B cell (primary cell): ENCODE measurements around the gene TEDC2.

Experiments used
- EZH2 ChIP-seq: IDR thresholded peaks from 2 replicates; pipeline ENCODE4 v1.6.1; 2012; ENCODE audit warnings: borderline replicate concordance, low read depth, mild to moderate bottlenecking, moderate library complexity, low read length; ENCODE audit not compliant: insufficient read depth, poor library complexity, severe bottlenecking
- TF ChIP-seq, protein P1 (sequence below): fragments of 200-600 bp; IDR thresholded peaks from one replicate; pipeline ENCODE4 v1.8.0; 2022; ENCODE audit warnings: antibody characterized with exemption, mild to moderate bottlenecking

DNA sequence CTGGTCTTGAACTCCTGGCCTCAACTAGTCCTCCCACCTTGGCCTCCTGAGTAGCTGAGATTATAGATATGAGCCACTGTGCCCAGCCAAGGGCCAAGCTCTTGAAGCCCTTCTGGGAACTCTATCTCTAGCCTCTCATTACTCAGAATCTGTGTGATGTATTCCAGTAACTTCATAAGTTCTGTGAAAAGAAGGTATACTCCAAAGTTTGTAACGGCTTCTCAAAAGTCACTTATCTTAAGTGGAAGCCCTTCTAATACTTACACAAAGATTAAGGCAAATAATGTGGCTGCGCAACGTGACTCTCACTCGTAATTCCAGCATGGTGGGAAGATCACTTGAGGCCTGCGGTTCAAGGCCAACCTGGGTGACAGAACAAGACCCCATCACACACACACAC lies 34.7 kb downstream of the TEDC2 start:
- TF ChIP-seq, protein P1, sequence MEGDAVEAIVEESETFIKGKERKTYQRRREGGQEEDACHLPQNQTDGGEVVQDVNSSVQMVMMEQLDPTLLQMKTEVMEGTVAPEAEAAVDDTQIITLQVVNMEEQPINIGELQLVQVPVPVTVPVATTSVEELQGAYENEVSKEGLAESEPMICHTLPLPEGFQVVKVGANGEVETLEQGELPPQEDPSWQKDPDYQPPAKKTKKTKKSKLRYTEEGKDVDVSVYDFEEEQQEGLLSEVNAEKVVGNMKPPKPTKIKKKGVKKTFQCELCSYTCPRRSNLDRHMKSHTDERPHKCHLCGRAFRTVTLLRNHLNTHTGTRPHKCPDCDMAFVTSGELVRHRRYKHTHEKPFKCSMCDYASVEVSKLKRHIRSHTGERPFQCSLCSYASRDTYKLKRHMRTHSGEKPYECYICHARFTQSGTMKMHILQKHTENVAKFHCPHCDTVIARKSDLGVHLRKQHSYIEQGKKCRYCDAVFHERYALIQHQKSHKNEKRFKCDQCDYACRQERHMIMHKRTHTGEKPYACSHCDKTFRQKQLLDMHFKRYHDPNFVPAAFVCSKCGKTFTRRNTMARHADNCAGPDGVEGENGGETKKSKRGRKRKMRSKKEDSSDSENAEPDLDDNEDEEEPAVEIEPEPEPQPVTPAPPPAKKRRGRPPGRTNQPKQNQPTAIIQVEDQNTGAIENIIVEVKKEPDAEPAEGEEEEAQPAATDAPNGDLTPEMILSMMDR: no peak
- no peak for TF ChIP-seq EZH2
